Sigmoid colon (tissue), 7 donors: Measurements from ENCODE around the gene ZNF575. TPM values are rescaled to one million over a fixed set of nuclear protein-coding genes. Genes with fewer than 3 reads are reported as not detected.

Experiments
- DNase-seq: peaks from one replicate; pipeline ENCODE4 v3.0.0-alpha.2; 2019
- H3K27ac ChIP-seq, 4 donors: fragments of 200-600 bp; sonication (generic); one replicate each; pipeline ENCODE4 v1.5.1; 2016 to 2019; ENCODE audit warnings: mild to moderate bottlenecking in 1 of 4
- H3K27me3 ChIP-seq, 3 donors: fragments of 200-600 bp; sonication (generic); one replicate each; pipeline ENCODE4 v1.5.1; 2019; ENCODE audit warnings: mild to moderate bottlenecking in 1 of 3
- H3K36me3 ChIP-seq, 4 donors: fragments of 200-600 bp; sonication (generic); one replicate each; pipeline ENCODE4 v1.5.1; 2016 to 2019
- H3K4me1 ChIP-seq, 4 donors: fragments of 200-600 bp; sonication (generic); one replicate each; pipeline ENCODE4 v1.5.1; 2017 to 2019
- H3K4me3 ChIP-seq, 4 donors: fragments of 200-600 bp; sonication (generic); one replicate each; pipeline ENCODE4 v1.5.1; 2017 to 2019; ENCODE audit warnings: mild to moderate bottlenecking in 2 of 4, moderate library complexity in 1 of 4
- H3K9me3 ChIP-seq, 4 donors: fragments of 200-600 bp in 3 of 4; sonication (generic) in 3 of 4; one replicate each; pipeline versions ENCODE4 v1.5.1 to v1.6.1; 2013 to 2019
- CTCF ChIP-seq, 4 experiments: fragments of 450-650 bp in 3 of 4; fragments of 200-600 bp in 1 of 4; IDR thresholded peaks; one replicate each; pipeline ENCODE4 v1.5.1; 2016 to 2019; ENCODE audit warnings: antibody characterized with exemption in 4 of 4, mild to moderate bottlenecking in 3 of 4, moderate library complexity in 2 of 4
- EP300 ChIP-seq, 4 donors: sonication (generic); formaldehyde crosslinking; IDR thresholded peaks; one replicate each; pipeline ENCODE4 v1.6.1; 2017; ENCODE audit warnings: antibody characterized with exemption in 4 of 4
- POLR2A ChIP-seq, 2 donors: fragments of 450-650 bp; IDR thresholded peaks; one replicate each; pipeline ENCODE4 v1.6.1; 2016; ENCODE audit warnings: antibody characterized with exemption in 2 of 2, mild to moderate bottlenecking in 2 of 2, moderate library complexity in 2 of 2
- POLR2AphosphoS5 ChIP-seq, 4 donors: sonication (generic); formaldehyde crosslinking; IDR thresholded peaks; one replicate each; pipeline ENCODE4 v1.6.1; 2017; ENCODE audit warnings: antibody characterized with exemption in 4 of 4
- WGBS, 2 donors: extraction: QIAGEN DNeasy Blood & Tissue Kit; methylation state at CpG; one replicate each; pipeline ENCODE4 v1.1.7; 2013; 5-methylcytosine and 5-hydroxymethylcytosine counted together
- intact Hi-C: fragments of 100-400 bp; cut with DNase I; formaldehyde crosslinking; loops from one replicate; pipeline ENCODE4 v1.15.1; 2023
- polyA plus RNA-seq, 3 donors: library from polyadenylated mRNA; stranded (reverse); fragments of 200-250 nt; gene quantifications; one replicate each; pipeline ENCODE4 v1.2.3, GENCODE V29; 2013
- total RNA-seq, 4 donors: library from RNA; depleted of rRNA; stranded (reverse); fragments of >200 nt; gene quantifications; one replicate each; pipeline ENCODE4 v1.1.0, GENCODE V29; 2016
- donor health status: healthy with polysubstance abuse.
- donor health status: Bipolar disorder and iron deficiency.
- donor health status: healthy.

The ZNF575 gene
- total and polyA plus RNA-seq, 7 donors: 0.14 to 4.2 (median 4.1) TPM; not detected in 3

- Histone ChIP-seq H3K27ac (no peak overlapping the region), H3K4me1 (peaks cover 0 to 19% (median 14%) of the 10 kb centered on the region in 4 donors), H3K4me3 (no peak overlapping the region), H3K36me3 (peaks cover 0 to 9% (median 0%) of the 10 kb centered on the region in 4 donors), H3K9me3 (no peaks in the 10 kb centered on the region), H3K27me3 (no peaks in the 10 kb centered on the region)
- WGBS, 2 donors: 84 to 87% methylated on average over 5 of the region's 5 CpGs
- no peak for DNase-seq
- TF ChIP-seq POLR2AphosphoS5 (IDR thresholded peaks at IDR 0.05): no peak
- TF ChIP-seq EP300 (IDR thresholded peaks at IDR 0.05): no peak
- no peak for TF ChIP-seq POLR2A (IDR thresholded peaks at IDR 0.05)
- no peak for TF ChIP-seq CTCF (IDR thresholded peaks at IDR 0.05)
- intact Hi-C loops: loop anchor here (5.0 kb wide), 1 partner anchor 33 kb away; no protein-coding TSS in a partner anchor
Observed at GRCh38 chr19:43570174-43570791, 37.3 kb downstream of the ZNF575 start.

- no peak overlapping the region for H3K27ac ChIP-seq
- intact Hi-C loops: loop anchor here (5.0 kb wide), 1 partner anchor 35 kb away; no protein-coding TSS in a partner anchor
Observed at GRCh38 chr19:43572171-43572588, 39.2 kb downstream of the ZNF575 start.

GRCh38 chr19:43574424-43575155 lies 41.6 kb downstream of the ZNF575 start:
- Histone ChIP-seq H3K27ac (peak overlapping the region; percentile 86 to 88 (median 86)), H3K4me1 (peaks cover 0 to 17% (median 14%) of the 10 kb centered on the region in 4 donors), H3K4me3 (peak overlapping the region; percentile 58 to 79 (median 76)), H3K36me3 (peaks cover 0 to 9% (median 0%) of the 10 kb centered on the region in 4 donors), H3K9me3 (no peaks in the 10 kb centered on the region), H3K27me3 (no peaks in the 10 kb centered on the region)
- no peak for DNase-seq
- intact Hi-C loops: loop anchor here (1.0 to 5.0 kb wide), 2 partner anchors 22 to 37 kb away; partner anchors contain the start of genes IRGQ and ZNF576
- TF ChIP-seq POLR2A (IDR thresholded peaks at IDR 0.05) (no peak), CTCF (IDR thresholded peaks at IDR 0.05) (no peak), POLR2AphosphoS5 (IDR thresholded peaks at IDR 0.05) (no peak), EP300 (IDR thresholded peaks at IDR 0.05) (no peak)
- WGBS, 2 donors: 29 to 39% methylated on average over 12 of the region's 12 CpGs

More at GRCh38 chr19:43572171-43572588, 39.2 kb downstream of the ZNF575 start:
- H3K36me3 ChIP-seq: peaks cover 0 to 9% (median 0%) of the 10 kb centered on the region in 4 donors
- no peaks in the 10 kb centered on the region for H3K9me3 ChIP-seq
- no peak for DNase-seq
- no peaks in the 10 kb centered on the region for H3K27me3 ChIP-seq
- 20 to 73% methylated on average over 3 of the region's 3 CpGs for WGBS, 2 donors
- no peak for TF ChIP-seq EP300 (IDR thresholded peaks at IDR 0.05)
- no peak for TF ChIP-seq POLR2AphosphoS5 (IDR thresholded peaks at IDR 0.05)
- TF ChIP-seq CTCF (IDR thresholded peaks at IDR 0.05): no peak
- no peak for TF ChIP-seq POLR2A (IDR thresholded peaks at IDR 0.05)
- peaks cover 0 to 17% (median 14%) of the 10 kb centered on the region in 4 donors for H3K4me1 ChIP-seq
- no peak overlapping the region for H3K4me3 ChIP-seq

GRCh38 chr19:43575156-43575950 lies 42.4 kb downstream of the ZNF575 start, which contains the start of the genes PINLYP and XRCC1:
PINLYP (plus strand) TSS chr19:43575801; CDS start chr19:43577192, 1,391 bp downstream.
XRCC1 (minus strand) TSS chr19:43575527; CDS start chr19:43575458, 69 bp downstream.
- Histone ChIP-seq H3K4me3 (peak within 1 kb of the TSS; percentile 58 to 79 (median 76)), H3K4me1 (peaks cover 0 to 23% (median 20%) of the 10 kb centered on the region in 4 donors), H3K27me3 (no peaks in the 10 kb centered on the region), H3K27ac (peak within 1 kb of the TSS; percentile 86 to 88 (median 86)), H3K36me3 (peaks cover 0 to 9% (median 0%) of the 10 kb centered on the region in 4 donors), H3K9me3 (no peaks in the 10 kb centered on the region)
- intact Hi-C loops: loop anchor here (1.0 kb wide), 1 partner anchor 21 kb away; the partner anchor contains the start of genes IRGQ and ZNF576
- WGBS, 2 donors: 0% methylated on average over 51 of the region's 51 CpGs
- peak; percentile 99 for DNase-seq
- peak in 1 of 2 donors; percentile 37 for TF ChIP-seq POLR2A (IDR thresholded peaks at IDR 0.05)
- peak; percentile 66 to 82 (median 80) for TF ChIP-seq POLR2AphosphoS5 (IDR thresholded peaks at IDR 0.05)
- TF ChIP-seq EP300 (IDR thresholded peaks at IDR 0.05): peak in 1 of 4 donors; percentile 26
- TF ChIP-seq CTCF (IDR thresholded peaks at IDR 0.05): no peak
